ENCODE data around the gene GP2. TPM values are rescaled to one million over a fixed set of nuclear protein-coding genes. Genes with fewer than 3 reads are reported as not detected.

Gene GP2
- total and polyA plus RNA-seq, 12 donors: 0.48 to 9.0 (median 2.8) TPM; not detected in 7

DNA sequence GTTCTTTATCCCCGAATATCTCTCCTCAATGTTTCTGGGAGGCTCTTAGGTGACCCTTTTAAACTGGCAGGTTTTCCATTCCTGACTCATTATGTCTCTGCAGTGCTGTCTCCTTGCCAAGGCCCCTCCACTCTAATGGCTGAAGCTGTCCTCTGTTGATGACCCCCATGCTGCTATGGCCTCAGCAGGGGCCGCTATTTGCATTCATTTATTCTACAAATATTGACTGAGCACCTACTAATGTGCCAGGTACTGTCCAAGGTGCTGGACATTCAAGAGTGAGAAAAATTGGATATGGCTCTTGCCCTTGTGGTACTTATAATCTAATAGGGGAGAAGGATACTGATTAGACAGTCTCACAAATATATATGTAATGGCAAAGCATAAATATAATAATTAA is 55.4 kb downstream of the GP2 start:
- H3K4me3 ChIP-seq: no peak overlapping the region
- intact Hi-C loops (cut with DNase I): no loop called here
- 60 to 76% (median 70%) methylated on average over 2 of the region's 2 CpGs for WGBS, 4 donors

DNA sequence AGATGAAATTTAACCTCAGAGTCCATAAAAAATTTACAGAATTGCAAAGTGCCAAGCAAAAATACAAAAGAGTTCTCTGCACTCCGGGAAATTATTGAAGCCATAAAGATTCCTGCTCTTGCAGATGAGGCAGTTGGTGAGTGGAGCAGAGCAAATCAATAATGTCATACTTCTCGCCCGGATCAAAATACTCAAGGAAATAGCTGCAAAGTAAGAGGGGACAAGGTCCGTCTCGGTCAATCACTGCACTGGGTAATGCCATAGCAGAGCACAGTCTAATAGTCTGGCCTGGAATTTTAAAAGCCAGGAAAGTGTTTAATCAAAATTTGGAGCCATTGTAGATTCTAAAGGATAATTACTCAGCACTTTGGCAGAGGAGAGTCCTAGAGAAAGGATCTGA is 58.9 kb downstream of the GP2 start:
- 59 to 71% (median 67%) methylated on average over 5 of the region's 5 CpGs for WGBS, 4 donors
- no peak overlapping the region for H3K4me3 ChIP-seq
- DNase-seq: no peak
- no peaks in the 10 kb centered on the region for H3K4me1 ChIP-seq (replicated peaks in 1 of 2)
- no peak for TF ChIP-seq POLR2A (IDR thresholded peaks at IDR 0.05)
- TF ChIP-seq, protein P1, sequence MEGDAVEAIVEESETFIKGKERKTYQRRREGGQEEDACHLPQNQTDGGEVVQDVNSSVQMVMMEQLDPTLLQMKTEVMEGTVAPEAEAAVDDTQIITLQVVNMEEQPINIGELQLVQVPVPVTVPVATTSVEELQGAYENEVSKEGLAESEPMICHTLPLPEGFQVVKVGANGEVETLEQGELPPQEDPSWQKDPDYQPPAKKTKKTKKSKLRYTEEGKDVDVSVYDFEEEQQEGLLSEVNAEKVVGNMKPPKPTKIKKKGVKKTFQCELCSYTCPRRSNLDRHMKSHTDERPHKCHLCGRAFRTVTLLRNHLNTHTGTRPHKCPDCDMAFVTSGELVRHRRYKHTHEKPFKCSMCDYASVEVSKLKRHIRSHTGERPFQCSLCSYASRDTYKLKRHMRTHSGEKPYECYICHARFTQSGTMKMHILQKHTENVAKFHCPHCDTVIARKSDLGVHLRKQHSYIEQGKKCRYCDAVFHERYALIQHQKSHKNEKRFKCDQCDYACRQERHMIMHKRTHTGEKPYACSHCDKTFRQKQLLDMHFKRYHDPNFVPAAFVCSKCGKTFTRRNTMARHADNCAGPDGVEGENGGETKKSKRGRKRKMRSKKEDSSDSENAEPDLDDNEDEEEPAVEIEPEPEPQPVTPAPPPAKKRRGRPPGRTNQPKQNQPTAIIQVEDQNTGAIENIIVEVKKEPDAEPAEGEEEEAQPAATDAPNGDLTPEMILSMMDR (IDR thresholded peaks at IDR 0.05): no peak
- no peak overlapping the region for H3K27ac ChIP-seq
- H3K27me3 ChIP-seq: no peaks in the 10 kb centered on the region
- intact Hi-C loops (cut with DNase I): no loop called here
- H3K9me3 ChIP-seq (replicated peaks in 1 of 3): no peaks in the 10 kb centered on the region
- no peaks in the 10 kb centered on the region for H3K36me3 ChIP-seq (replicated peaks in 1 of 2)

More for the DNA sequence above, 55.4 kb downstream of the GP2 start:
- Histone ChIP-seq H3K27ac (no peak overlapping the region), H3K4me1 (replicated peaks in 1 of 2) (no peaks in the 10 kb centered on the region), H3K9me3 (replicated peaks in 1 of 3) (no peaks in the 10 kb centered on the region), H3K27me3 (no peaks in the 10 kb centered on the region), H3K36me3 (replicated peaks in 1 of 2) (no peaks in the 10 kb centered on the region)
- DNase-seq: no peak
- TF ChIP-seq POLR2A (IDR thresholded peaks at IDR 0.05): no peak
- TF ChIP-seq, protein P1 (IDR thresholded peaks at IDR 0.05): no peak

DNA sequence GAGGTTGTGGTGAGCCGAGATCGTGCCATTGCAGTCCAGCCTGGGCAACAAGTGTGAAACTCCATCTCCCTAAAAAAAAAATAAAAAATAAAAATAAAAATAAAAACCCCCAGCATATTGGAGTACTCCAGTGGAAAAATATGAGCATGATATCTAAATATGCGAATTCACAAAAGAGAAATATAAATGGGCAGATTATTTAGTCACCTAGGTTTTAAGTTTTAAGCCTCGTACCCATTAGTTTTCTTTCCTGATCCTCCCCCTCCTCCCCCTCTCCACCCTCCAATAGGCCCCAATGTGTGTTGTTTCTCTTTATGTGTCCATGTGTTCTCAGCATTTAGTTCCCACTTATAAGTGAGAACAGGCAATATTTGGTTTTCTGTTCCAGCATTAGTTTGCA is 62.3 kb downstream of the GP2 start:
- intact Hi-C loops (cut with DNase I): no loop called here
- Histone ChIP-seq H3K36me3 (replicated peaks in 1 of 2) (no peaks in the 10 kb centered on the region), H3K9me3 (replicated peaks in 1 of 3) (no peaks in the 10 kb centered on the region), H3K4me3 (no peak overlapping the region), H3K4me1 (replicated peaks in 1 of 2) (no peaks in the 10 kb centered on the region), H3K27me3 (peaks cover 8% of the 10 kb centered on the region), H3K27ac (no peak overlapping the region)
- DNase-seq: no peak
- TF ChIP-seq, protein P1 (IDR thresholded peaks at IDR 0.05): no peak
- TF ChIP-seq POLR2A (IDR thresholded peaks at IDR 0.05): no peak
- 73 to 87% (median 83%) methylated on average over 4 of the region's 4 CpGs for WGBS, 4 donors

DNA sequence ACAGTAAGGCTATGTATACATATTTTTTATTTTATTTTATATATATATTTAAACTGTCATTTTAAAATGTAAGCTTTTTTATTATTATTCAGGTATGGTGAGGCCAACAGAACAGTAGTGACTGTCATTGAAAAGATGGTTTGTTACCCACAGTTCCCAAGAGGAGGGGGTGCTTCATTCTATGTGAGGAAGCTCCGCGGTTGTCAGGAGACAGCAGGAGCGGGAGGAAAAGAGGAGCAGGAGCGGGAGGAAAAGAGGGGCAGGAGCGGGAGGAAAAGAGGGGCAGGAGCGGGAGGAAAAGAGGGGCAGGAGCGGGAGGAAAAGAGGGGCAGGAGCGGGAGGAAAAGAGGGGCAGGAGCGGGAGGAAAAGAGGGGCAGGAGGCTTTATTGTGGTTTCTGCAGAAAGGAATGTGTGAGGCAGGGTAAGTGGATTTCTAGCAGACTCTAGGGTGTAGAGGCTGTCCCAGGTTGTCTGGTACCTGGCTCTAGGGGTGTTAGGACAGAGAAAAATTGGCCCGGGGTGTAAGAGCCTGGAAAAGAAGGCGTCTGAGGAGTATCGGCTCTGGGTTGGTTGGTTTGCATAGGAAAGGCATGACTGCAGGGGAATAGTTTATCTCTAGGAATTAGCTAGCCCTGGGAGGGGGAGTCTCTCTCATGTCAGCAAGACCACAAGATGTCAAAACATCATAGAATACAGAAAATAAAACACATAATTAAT is 64.0 kb downstream of the GP2 start:
- no peaks in the 10 kb centered on the region for H3K36me3 ChIP-seq (replicated peaks in 1 of 2)
- H3K9me3 ChIP-seq (replicated peaks in 1 of 3): no peaks in the 10 kb centered on the region
- 65 to 76% (median 72%) methylated on average over 12 of the region's 12 CpGs for WGBS, 4 donors
- no peak overlapping the region for H3K27ac ChIP-seq
- peaks cover 8% of the 10 kb centered on the region for H3K27me3 ChIP-seq
- TF ChIP-seq POLR2A (IDR thresholded peaks at IDR 0.05): no peak
- TF ChIP-seq, protein P1 (IDR thresholded peaks at IDR 0.05): no peak
- no peak overlapping the region for H3K4me3 ChIP-seq
- no peaks in the 10 kb centered on the region for H3K4me1 ChIP-seq (replicated peaks in 1 of 2)
- no peak for DNase-seq
- intact Hi-C loops (cut with DNase I): no loop called here
